Body of pancreas (tissue), 4 donors: Measurements from ENCODE around the gene BAZ1A.

Source experiments
- POLR2A ChIP-seq, 3 donors: fragments of 450-650 bp; IDR thresholded peaks; one replicate each; pipeline ENCODE4 v1.6.1; 2016; ENCODE audit warnings: antibody characterized with exemption in 3 of 3, mild to moderate bottlenecking in 2 of 3
- TF ChIP-seq, protein P1 (sequence below), 7 experiments: fragments of 450-650 bp in 4 of 7; fragments of 200-600 bp in 3 of 7; sonication (generic) in 3 of 7; IDR thresholded peaks; one replicate each; pipeline ENCODE4 v1.5.1; 2016 to 2019; ENCODE audit warnings: antibody characterized with exemption in 7 of 7

DNA sequence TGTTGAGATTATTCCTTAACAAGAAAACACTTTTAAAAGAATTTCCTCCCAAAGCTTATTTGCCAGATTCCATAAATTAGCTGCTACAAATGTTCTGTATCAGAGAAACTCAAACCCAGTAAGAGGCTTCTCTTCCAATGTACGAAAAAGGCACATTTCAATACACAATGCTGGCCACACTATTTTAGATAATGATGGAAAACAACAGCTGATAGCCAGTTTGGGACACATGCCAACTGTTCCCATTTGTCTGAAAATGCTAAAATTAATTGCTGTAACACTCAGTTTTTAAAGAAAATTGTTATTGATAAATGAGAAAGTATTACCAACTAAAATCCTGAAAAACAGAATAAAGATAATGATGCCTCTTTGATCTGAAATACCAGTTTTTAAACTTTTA is 165.2 kb downstream of the BAZ1A start:
- TF ChIP-seq, protein P1, sequence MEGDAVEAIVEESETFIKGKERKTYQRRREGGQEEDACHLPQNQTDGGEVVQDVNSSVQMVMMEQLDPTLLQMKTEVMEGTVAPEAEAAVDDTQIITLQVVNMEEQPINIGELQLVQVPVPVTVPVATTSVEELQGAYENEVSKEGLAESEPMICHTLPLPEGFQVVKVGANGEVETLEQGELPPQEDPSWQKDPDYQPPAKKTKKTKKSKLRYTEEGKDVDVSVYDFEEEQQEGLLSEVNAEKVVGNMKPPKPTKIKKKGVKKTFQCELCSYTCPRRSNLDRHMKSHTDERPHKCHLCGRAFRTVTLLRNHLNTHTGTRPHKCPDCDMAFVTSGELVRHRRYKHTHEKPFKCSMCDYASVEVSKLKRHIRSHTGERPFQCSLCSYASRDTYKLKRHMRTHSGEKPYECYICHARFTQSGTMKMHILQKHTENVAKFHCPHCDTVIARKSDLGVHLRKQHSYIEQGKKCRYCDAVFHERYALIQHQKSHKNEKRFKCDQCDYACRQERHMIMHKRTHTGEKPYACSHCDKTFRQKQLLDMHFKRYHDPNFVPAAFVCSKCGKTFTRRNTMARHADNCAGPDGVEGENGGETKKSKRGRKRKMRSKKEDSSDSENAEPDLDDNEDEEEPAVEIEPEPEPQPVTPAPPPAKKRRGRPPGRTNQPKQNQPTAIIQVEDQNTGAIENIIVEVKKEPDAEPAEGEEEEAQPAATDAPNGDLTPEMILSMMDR (IDR thresholded peaks at IDR 0.05): no peak
- TF ChIP-seq POLR2A (IDR thresholded peaks at IDR 0.05): no peak
